Measurements from ENCODE around the gene APOL4.

DNA sequence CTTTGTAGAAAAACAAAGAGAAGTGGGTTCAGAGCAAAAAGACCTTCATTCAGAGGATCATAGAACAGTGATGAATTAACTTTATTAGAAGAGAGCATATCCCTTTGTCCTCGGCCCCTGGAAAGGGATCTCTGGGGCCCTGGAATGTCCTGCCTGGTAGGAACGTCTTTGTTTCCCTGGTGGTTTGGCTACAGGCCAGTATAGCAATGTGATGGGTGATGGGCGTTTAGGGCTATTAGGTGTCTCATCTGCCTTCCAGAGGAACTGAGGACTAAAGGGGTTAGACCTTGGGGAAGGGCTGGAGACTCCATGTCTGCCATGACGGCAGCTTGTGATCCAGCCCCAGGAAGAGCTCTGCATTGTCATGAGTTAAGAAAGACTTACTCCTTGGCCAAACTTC lies 9.1 kb downstream of the APOL4 start:
- TF ChIP-seq, protein P1, sequence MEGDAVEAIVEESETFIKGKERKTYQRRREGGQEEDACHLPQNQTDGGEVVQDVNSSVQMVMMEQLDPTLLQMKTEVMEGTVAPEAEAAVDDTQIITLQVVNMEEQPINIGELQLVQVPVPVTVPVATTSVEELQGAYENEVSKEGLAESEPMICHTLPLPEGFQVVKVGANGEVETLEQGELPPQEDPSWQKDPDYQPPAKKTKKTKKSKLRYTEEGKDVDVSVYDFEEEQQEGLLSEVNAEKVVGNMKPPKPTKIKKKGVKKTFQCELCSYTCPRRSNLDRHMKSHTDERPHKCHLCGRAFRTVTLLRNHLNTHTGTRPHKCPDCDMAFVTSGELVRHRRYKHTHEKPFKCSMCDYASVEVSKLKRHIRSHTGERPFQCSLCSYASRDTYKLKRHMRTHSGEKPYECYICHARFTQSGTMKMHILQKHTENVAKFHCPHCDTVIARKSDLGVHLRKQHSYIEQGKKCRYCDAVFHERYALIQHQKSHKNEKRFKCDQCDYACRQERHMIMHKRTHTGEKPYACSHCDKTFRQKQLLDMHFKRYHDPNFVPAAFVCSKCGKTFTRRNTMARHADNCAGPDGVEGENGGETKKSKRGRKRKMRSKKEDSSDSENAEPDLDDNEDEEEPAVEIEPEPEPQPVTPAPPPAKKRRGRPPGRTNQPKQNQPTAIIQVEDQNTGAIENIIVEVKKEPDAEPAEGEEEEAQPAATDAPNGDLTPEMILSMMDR (optimal IDR thresholded peaks at IDR 0.05 in 1 of 3, IDR thresholded peaks at IDR 0.05 in 1 of 3, conservative IDR thresholded peaks at IDR 0.05 in 1 of 3; ENCODE audit: extremely low read depth in 1 of 3, insufficient read depth in 2 of 3, low read length in 3 of 3) = no peak
- no peak for TF ChIP-seq EZH2 (IDR thresholded peaks at IDR 0.05; ENCODE audit: low read length)

Data from keratinocyte (primary cell).